ENCODE measurements around the gene OPCML. TPM values are rescaled to one million over a fixed set of nuclear protein-coding genes. Genes with fewer than 3 reads are reported as not detected.

Gene OPCML
- total RNA-seq, 1 donor from 2014 or later = not detected

DNA sequence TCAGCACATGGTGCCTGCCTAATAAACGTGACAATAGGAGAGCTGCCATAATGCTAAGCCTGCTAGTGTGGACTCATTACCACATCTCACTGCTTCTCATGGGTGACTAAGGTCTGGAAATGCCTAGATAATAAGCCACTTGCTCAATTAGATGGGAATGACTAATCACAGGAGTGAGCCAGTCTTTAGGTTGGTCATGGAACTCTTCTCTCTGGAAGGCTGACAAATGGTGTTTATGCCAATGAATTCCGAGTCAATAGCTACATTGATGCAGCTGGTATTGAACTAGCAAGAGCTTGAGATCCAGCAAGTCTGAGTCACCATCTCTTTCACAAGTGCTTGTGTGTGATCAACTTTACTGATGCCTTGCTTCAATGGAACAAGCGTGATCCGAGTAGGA, 334.9 kb downstream of the OPCML start:
- ATAC-seq (ENCODE audit: low read depth) (no peak), DNase-seq (no peak)
- ChIA-PET CTCF (no interaction called here), POLR2A (no interaction called here)
- Mint-ChIP-seq H3K4me1 (peaks cover 3% of the 10 kb centered on the region), H3K27me3 (no peaks in the 10 kb centered on the region), H3K4me3 (no peak overlapping the region), H3K9me3 (no peaks in the 10 kb centered on the region), H3K36me3 (ENCODE audit: low read depth) (no peaks in the 10 kb centered on the region), H3K27ac (no peak overlapping the region)
- TF ChIP-seq, protein P1, sequence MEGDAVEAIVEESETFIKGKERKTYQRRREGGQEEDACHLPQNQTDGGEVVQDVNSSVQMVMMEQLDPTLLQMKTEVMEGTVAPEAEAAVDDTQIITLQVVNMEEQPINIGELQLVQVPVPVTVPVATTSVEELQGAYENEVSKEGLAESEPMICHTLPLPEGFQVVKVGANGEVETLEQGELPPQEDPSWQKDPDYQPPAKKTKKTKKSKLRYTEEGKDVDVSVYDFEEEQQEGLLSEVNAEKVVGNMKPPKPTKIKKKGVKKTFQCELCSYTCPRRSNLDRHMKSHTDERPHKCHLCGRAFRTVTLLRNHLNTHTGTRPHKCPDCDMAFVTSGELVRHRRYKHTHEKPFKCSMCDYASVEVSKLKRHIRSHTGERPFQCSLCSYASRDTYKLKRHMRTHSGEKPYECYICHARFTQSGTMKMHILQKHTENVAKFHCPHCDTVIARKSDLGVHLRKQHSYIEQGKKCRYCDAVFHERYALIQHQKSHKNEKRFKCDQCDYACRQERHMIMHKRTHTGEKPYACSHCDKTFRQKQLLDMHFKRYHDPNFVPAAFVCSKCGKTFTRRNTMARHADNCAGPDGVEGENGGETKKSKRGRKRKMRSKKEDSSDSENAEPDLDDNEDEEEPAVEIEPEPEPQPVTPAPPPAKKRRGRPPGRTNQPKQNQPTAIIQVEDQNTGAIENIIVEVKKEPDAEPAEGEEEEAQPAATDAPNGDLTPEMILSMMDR (IDR thresholded peaks at IDR 0.05) = no peak
- intact Hi-C loops (cut with micrococcal nuclease) = no loop called here

DNA sequence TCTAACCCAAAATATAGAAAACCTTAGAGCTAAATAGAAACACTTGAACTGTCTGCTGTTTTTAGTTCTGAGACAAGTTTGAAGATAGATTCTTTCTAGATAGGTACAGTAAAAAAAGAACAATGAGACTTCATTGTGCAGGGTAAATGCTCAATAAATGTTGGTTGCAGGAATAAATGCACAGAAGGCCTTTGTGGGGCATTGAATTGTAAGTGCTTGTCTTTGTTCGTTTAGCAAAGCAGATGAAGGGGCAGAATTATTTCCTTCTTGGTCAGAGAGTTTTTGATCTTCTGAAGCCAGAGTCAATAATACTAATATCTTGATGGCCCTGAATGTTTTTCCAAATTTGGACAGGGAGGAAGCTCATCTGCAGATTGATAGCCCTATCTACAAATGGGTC, 340.4 kb downstream of the OPCML start:
- Mint-ChIP-seq H3K4me1 (peaks cover 5% of the 10 kb centered on the region), H3K27me3 (no peaks in the 10 kb centered on the region), H3K4me3 (no peak overlapping the region), H3K27ac (no peak overlapping the region), H3K36me3 (ENCODE audit: low read depth) (no peaks in the 10 kb centered on the region), H3K9me3 (no peaks in the 10 kb centered on the region)
- POLR2A ChIA-PET = no interaction called here
- TF ChIP-seq, protein P1 (IDR thresholded peaks at IDR 0.05) = no peak
- ATAC-seq (ENCODE audit: low read depth) (no peak), DNase-seq (no peak)
- CTCF ChIA-PET = no interaction called here
- intact Hi-C loops (cut with micrococcal nuclease) = no loop called here

DNA sequence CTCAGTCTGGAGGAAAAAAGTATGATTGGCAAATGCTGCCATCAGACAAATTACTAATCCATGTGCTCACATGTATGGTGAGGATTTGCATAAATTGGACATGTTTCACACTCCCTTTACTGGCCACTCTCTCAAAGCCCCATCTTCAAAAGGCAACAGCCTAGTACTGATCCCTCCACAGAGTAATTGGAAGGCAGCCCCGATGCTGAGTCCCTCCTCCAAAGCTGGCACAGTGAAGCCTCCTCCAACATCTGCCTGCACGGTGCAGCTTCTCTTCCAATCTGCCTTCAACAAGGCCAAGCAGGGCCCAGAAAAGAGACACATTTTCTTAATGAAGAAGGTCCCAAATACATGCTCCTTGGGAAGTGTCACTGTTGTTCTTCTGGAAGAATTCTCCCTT, 350.6 kb downstream of the OPCML start:
- TF ChIP-seq, protein P1 (IDR thresholded peaks at IDR 0.05) = no peak
- no peak for DNase-seq
- H3K36me3 Mint-ChIP-seq (ENCODE audit: low read depth) = no peaks in the 10 kb centered on the region
- no peak overlapping the region for H3K4me3 Mint-ChIP-seq
- ChIA-PET POLR2A (no interaction called here), CTCF (no interaction called here)
- no peak for ATAC-seq (ENCODE audit: low read depth)
- H3K27ac Mint-ChIP-seq = no peak overlapping the region
- no peaks in the 10 kb centered on the region for H3K27me3 Mint-ChIP-seq
- intact Hi-C loops (cut with micrococcal nuclease) = no loop called here
- H3K4me1 Mint-ChIP-seq = no peaks in the 10 kb centered on the region
- no peaks in the 10 kb centered on the region for H3K9me3 Mint-ChIP-seq

DNA sequence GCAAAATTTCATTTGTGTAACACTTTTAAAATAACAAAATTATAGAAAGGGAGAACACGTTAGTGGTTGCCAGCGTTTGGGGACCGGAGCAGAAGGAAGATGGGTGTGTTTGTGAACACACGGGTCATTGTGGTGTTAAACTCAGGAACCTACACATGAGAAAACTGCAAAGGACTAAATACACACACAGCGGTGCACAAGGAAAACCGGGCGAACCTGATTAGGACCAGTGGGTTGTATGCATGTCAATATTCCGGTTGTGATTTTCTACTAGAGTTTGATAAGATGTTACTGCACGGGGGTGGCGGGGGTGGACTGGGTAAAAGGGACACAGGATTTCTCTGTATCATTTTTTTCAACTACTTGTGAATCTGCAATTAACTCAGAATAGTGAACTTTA, 351.2 kb downstream of the OPCML start:
- H3K4me1 Mint-ChIP-seq = no peaks in the 10 kb centered on the region

DNA sequence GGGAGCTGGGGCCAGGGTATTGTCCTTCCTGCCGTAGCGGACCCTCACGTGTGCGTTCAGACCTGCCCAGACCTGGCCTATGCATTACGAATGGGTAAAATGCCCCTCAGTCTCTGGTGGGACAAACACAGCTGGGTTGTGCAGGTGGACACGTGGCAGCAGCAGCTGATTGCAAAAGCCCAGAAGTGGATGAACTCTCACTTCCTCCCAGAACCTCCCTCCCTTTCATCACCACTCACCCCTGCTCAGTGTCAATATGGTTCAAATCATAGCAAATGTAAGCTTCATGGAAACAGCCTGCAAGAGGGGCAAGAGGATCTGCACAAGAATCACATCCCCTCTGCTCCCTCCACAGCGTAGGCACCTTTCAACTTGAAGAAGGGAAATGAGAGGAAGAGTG, 352.1 kb downstream of the OPCML start:
- Mint-ChIP-seq H3K4me3 (no peak overlapping the region), H3K27ac (no peak overlapping the region)

More for the DNA sequence above, 351.2 kb downstream of the OPCML start:
- no peak overlapping the region for H3K4me3 Mint-ChIP-seq
- intact Hi-C loops (cut with micrococcal nuclease) = no loop called here
- H3K27me3 Mint-ChIP-seq = no peaks in the 10 kb centered on the region
- no peaks in the 10 kb centered on the region for H3K9me3 Mint-ChIP-seq
- no peaks in the 10 kb centered on the region for H3K36me3 Mint-ChIP-seq (ENCODE audit: low read depth)
- no peak for DNase-seq
- ChIA-PET CTCF (no interaction called here), POLR2A (no interaction called here)
- ATAC-seq (ENCODE audit: low read depth) = no peak
- no peak overlapping the region for H3K27ac Mint-ChIP-seq
- TF ChIP-seq, protein P1 (IDR thresholded peaks at IDR 0.05) = no peak

More for the DNA sequence above, 352.1 kb downstream of the OPCML start:
- ChIA-PET POLR2A (no interaction called here), CTCF (no interaction called here)
- intact Hi-C loops (cut with micrococcal nuclease) = no loop called here
- no peaks in the 10 kb centered on the region for H3K4me1 Mint-ChIP-seq
- no peaks in the 10 kb centered on the region for H3K27me3 Mint-ChIP-seq
- TF ChIP-seq, protein P1 (IDR thresholded peaks at IDR 0.05) = no peak
- DNase-seq = no peak
- no peaks in the 10 kb centered on the region for H3K9me3 Mint-ChIP-seq
- no peaks in the 10 kb centered on the region for H3K36me3 Mint-ChIP-seq (ENCODE audit: low read depth)
- no peak for ATAC-seq (ENCODE audit: low read depth)

All from activated B cell treated with CpG ODN at 0.5 μM for 24 hours (primary cell).